Measurements from ENCODE around the gene ARHGAP8. TPM values are rescaled to one million over a fixed set of nuclear protein-coding genes. Genes with fewer than 3 reads are reported as not detected.

The ARHGAP8 gene
- polyA plus RNA-seq, 1 donor from 2014 or later = 3.0 TPM

GRCh38 chr22:44845191-44845590 lies 92.8 kb downstream of the ARHGAP8 start:
- Histone ChIP-seq H3K27me3 (ENCODE audit: insufficient read depth, low read depth, low read length) (no peaks in the 10 kb centered on the region), H3K79me2 (replicated peaks; ENCODE audit: insufficient read depth, low read length) (no peaks in the 10 kb centered on the region), H3K4me2 (ENCODE audit: low read length) (no peak overlapping the region), H3K27ac (ENCODE audit: low read length) (no peak overlapping the region), H3K9me3 (ENCODE audit: low read length) (no peaks in the 10 kb centered on the region), H2AFZ (ENCODE audit: low read depth, low read length) (no peak overlapping the region), H3K9me2 (ENCODE audit: insufficient read depth, low read length) (no peaks in the 10 kb centered on the region), H3F3A (ENCODE audit: insufficient read depth, low read length, poor library complexity, severe bottlenecking) (no peaks in the 10 kb centered on the region), H3K9ac (ENCODE audit: low read length) (no peak overlapping the region), H3K4me3 (ENCODE audit: low read length) (no peak overlapping the region), H3K36me3 (ENCODE audit: insufficient read depth, low read length) (no peaks in the 10 kb centered on the region), H4K20me1 (ENCODE audit: insufficient read depth) (no peaks in the 10 kb centered on the region)
- TF ChIP-seq RAD21 (conservative IDR thresholded peaks at IDR 0.05) (no peak), MXI1 (conservative IDR thresholded peaks at IDR 0.05; ENCODE audit: poor library complexity, severe bottlenecking) (no peak), EZH2 (IDR thresholded peaks at IDR 0.05; ENCODE audit: borderline replicate concordance, insufficient read depth, low read length, poor library complexity, severe bottlenecking) (no peak), SMC3 (conservative IDR thresholded peaks at IDR 0.05; ENCODE audit: poor library complexity) (no peak), REST (IDR thresholded peaks at IDR 0.05; ENCODE audit: borderline replicate concordance) (no peak), TAF1 (IDR thresholded peaks at IDR 0.05; ENCODE audit: low read depth) (no peak), POLR2AphosphoS5 (IDR thresholded peaks at IDR 0.05) (no peak), EP300 (conservative IDR thresholded peaks at IDR 0.05; ENCODE audit: poor library complexity, severe bottlenecking) (no peak), CTCF (IDR thresholded peaks at IDR 0.05; ENCODE audit: poor library complexity, severe bottlenecking) (no peak)

- Histone ChIP-seq H3F3A (ENCODE audit: insufficient read depth, low read length, poor library complexity, severe bottlenecking) (no peaks in the 10 kb centered on the region), H4K20me1 (ENCODE audit: insufficient read depth) (no peaks in the 10 kb centered on the region), H3K79me2 (replicated peaks; ENCODE audit: insufficient read depth, low read length) (no peaks in the 10 kb centered on the region), H3K9ac (ENCODE audit: low read length) (no peak overlapping the region), H3K36me3 (ENCODE audit: insufficient read depth, low read length) (no peaks in the 10 kb centered on the region), H3K27me3 (ENCODE audit: insufficient read depth, low read depth, low read length) (no peaks in the 10 kb centered on the region), H3K4me3 (ENCODE audit: low read length) (no peak overlapping the region), H3K27ac (ENCODE audit: low read length) (no peak overlapping the region), H3K9me2 (ENCODE audit: insufficient read depth, low read length) (no peaks in the 10 kb centered on the region), H3K4me2 (ENCODE audit: low read length) (no peak overlapping the region), H2AFZ (ENCODE audit: low read depth, low read length) (no peak overlapping the region), H3K9me3 (ENCODE audit: low read length) (no peaks in the 10 kb centered on the region)
- TF ChIP-seq REST (IDR thresholded peaks at IDR 0.05; ENCODE audit: borderline replicate concordance) (no peak), SMC3 (conservative IDR thresholded peaks at IDR 0.05; ENCODE audit: poor library complexity) (no peak), EP300 (conservative IDR thresholded peaks at IDR 0.05; ENCODE audit: poor library complexity, severe bottlenecking) (no peak), POLR2AphosphoS5 (IDR thresholded peaks at IDR 0.05) (no peak), RAD21 (conservative IDR thresholded peaks at IDR 0.05) (no peak), CTCF (IDR thresholded peaks at IDR 0.05; ENCODE audit: poor library complexity, severe bottlenecking) (no peak), TAF1 (IDR thresholded peaks at IDR 0.05; ENCODE audit: low read depth) (no peak), MXI1 (conservative IDR thresholded peaks at IDR 0.05; ENCODE audit: poor library complexity, severe bottlenecking) (no peak), EZH2 (IDR thresholded peaks at IDR 0.05; ENCODE audit: borderline replicate concordance, insufficient read depth, low read length, poor library complexity, severe bottlenecking) (no peak)
Measured at GRCh38 chr22:44845796-44846720, 93.7 kb downstream of the ARHGAP8 start.

Measured in neural cell (in vitro differentiated cells).